ENCODE results near the gene LRRC26.

- TF ChIP-seq ZNF740 (CRISPR knock-in tag; IDR thresholded peaks at IDR 0.05): no peak
- no peak for TF ChIP-seq NCOA2 (CRISPR knock-in tag; IDR thresholded peaks at IDR 0.05)
- TF ChIP-seq POLR2A (IDR thresholded peaks at IDR 0.05; ENCODE audit: insufficient read depth in 1 of 2, low read depth in 2 of 2, low read length in 2 of 2): no peak
- no peak for TF ChIP-seq ZNF546 (CRISPR knock-in tag; conservative IDR thresholded peaks at IDR 0.05)
- TF ChIP-seq TEAD2 (CRISPR knock-in tag; IDR thresholded peaks at IDR 0.05): no peak
- no peak for TF ChIP-seq CTCF (CRISPR knock-in tag; IDR thresholded peaks at IDR 0.05)
- no peak for TF ChIP-seq FOXO4 (CRISPR knock-in tag; conservative IDR thresholded peaks at IDR 0.05)
- no peak for TF ChIP-seq GABPB1 (CRISPR knock-in tag; IDR thresholded peaks at IDR 0.05)
- no peak for TF ChIP-seq SMAD3 (CRISPR knock-in tag; IDR thresholded peaks at IDR 0.05)
- no peak for TF ChIP-seq KLF13 (CRISPR knock-in tag; IDR thresholded peaks at IDR 0.05)
Observed at GRCh38 chr9:137166380-137167229, 3.2 kb downstream of the LRRC26 start.

All from HepG2 (cell line).